Heart left ventricle (tissue), 16 donors: Measurements from ENCODE around the gene GPBP1. TPM values are rescaled to one million over a fixed set of nuclear protein-coding genes. Genes with fewer than 3 reads are reported as not detected.
"Not testable (repeated sequence)": the region's sequence is repeated elsewhere in the genome, so short reads cannot be mapped to it uniquely, and the experiment has no call there.

Source experiments
- ATAC-seq, 4 donors: fragments of 200-7000 bp; cut with Tn5 transposase; one replicate each; pipeline ENCODE4 v1.9.1; 2020 to 2022; ENCODE audit warnings: moderate library complexity in 4 of 4, mild to moderate bottlenecking in 3 of 4, moderate number of reproducible peaks in 1 of 4
- DNase-seq, 5 donors: peaks; one replicate each; pipeline ENCODE4 v3.0.0-alpha.2; 2020
- H3K27ac ChIP-seq, 12 donors: fragments of 200-600 bp; sonication (generic) in 4 of 12; one replicate each; pipeline versions ENCODE4 v1.5.0 to v1.8.0; 2016 to 2022; ENCODE audit warnings: mild to moderate bottlenecking in 2 of 12
- H3K27me3 ChIP-seq, 9 donors: fragments of 200-600 bp; sonication (generic) in 2 of 9; one replicate each; pipeline versions ENCODE4 v1.5.1 to v1.8.0; 2016 to 2022; ENCODE audit warnings: mild to moderate bottlenecking in 3 of 9
- H3K36me3 ChIP-seq, 9 donors: fragments of 200-600 bp; sonication (generic) in 2 of 9; one replicate each; pipeline versions ENCODE4 v1.5.0 to v1.8.0; 2018 to 2022; ENCODE audit warnings: mild to moderate bottlenecking in 2 of 9
- H3K4me1 ChIP-seq, 12 donors: fragments of 200-600 bp; sonication (generic) in 4 of 12; one replicate each; pipeline versions ENCODE4 v1.5.0 to v1.8.0; 2016 to 2022; ENCODE audit warnings: mild to moderate bottlenecking in 3 of 12
- H3K4me3 ChIP-seq, 12 donors: fragments of 200-600 bp; sonication (generic) in 4 of 12; one replicate each; pipeline versions ENCODE4 v1.5.0 to v1.8.0; 2017 to 2022; ENCODE audit warnings: mild to moderate bottlenecking in 9 of 12, moderate library complexity in 4 of 12
- H3K9me3 ChIP-seq, 12 donors: fragments of 200-600 bp; sonication (generic) in 4 of 12; one replicate each; pipeline versions ENCODE4 v1.5.0 to v1.8.0; 2016 to 2022; ENCODE audit warnings: mild to moderate bottlenecking in 1 of 12
- POLR2A ChIP-seq, 2 donors: fragments of 450-650 bp; IDR thresholded peaks; one replicate each; pipeline ENCODE4 v1.6.1; 2017; ENCODE audit warnings: antibody characterized with exemption in 2 of 2, mild to moderate bottlenecking in 2 of 2, moderate library complexity in 2 of 2
- WGBS, 4 donors: extraction: QIAGEN DNeasy Blood & Tissue Kit in 2 of 4; methylation state at CpG; one replicate each; pipeline versions ENCODE4 v1.1.5 to v1.1.7; 2013 to 2018; 5-methylcytosine and 5-hydroxymethylcytosine counted together
- intact Hi-C, 10 donors: fragments of 100-400 bp; cut with DNase I; formaldehyde crosslinking; loops; one replicate each; pipeline versions ENCODE4 v1.11.1 to v1.14.2; 2022
- polyA plus RNA-seq, 2 donors: library from polyadenylated mRNA; stranded (reverse); fragments of 200-250 nt; gene quantifications; one replicate each; pipeline ENCODE4 v1.2.3, GENCODE V29; 2013
- total RNA-seq, 9 donors: library from RNA; depleted of rRNA in 2 of 9; stranded (reverse); fragments of >200 nt in 2 of 9; fragmentation: NEBNext Ultra II Directional in 3 of 9; extraction: Animal tissue kit (Norgen Biotek cat#: 25700) in 3 of 9; gene quantifications; one replicate each; pipeline versions ENCODE4 v1.1.0 to v1.2.4, GENCODE V29; 2016 to 2023
- TF ChIP-seq, protein P1 (sequence below), 12 donors: fragments of 200-600 bp; sonication (generic) in 4 of 12; IDR thresholded peaks; one replicate each; pipeline versions ENCODE4 v1.5.0 to v1.8.0; 2018 to 2022; ENCODE audit warnings: antibody characterized with exemption in 12 of 12, mild to moderate bottlenecking in 5 of 12
- donor health status: ischemic (EF 13 %, LVEDD 7.1; RV severe dilation, severe dysfunction).
- donor health status: healthy with polysubstance abuse.
- donor health status: DM: no; HTN: yes; CAD: no.
- donor health status: DM: no; HTN: no; CAD: no.
- donor health status: ischemic (EF 25% LVEDD 6.9; RV normal size, moderate dysfunction).
- donor health status: ischemic (EF 25% LVEDD 5.7; RV mildly dilated, moderate dysfunction).
- donor health status: healthy.
- donor health status: DM: yes; HTN: yes; CAD: no.
- donor health status: ischemic (EF 35%, LVEDD 5.7; RV mildly dilated, moderate dysfunction).
- donor health status: nonischemic (EF 11% LVEDD 7.7; RV severe dilation, severe dysfunction).
- donor health status: DM: yes; HTN: yes; CAD: no.
- donor health status: PGD.
- donor health status: ischemic (EF 29% LVEDD 5.4; RV normal size, mild dysfunction).
- donor health status: nonischemic (EF 23%, LVEDD 6.1; RV moderate dilation, normal function).

The GPBP1 gene
- total and polyA plus RNA-seq, 11 donors: 31.0 to 60.9 (median 49.5) TPM

DNA sequence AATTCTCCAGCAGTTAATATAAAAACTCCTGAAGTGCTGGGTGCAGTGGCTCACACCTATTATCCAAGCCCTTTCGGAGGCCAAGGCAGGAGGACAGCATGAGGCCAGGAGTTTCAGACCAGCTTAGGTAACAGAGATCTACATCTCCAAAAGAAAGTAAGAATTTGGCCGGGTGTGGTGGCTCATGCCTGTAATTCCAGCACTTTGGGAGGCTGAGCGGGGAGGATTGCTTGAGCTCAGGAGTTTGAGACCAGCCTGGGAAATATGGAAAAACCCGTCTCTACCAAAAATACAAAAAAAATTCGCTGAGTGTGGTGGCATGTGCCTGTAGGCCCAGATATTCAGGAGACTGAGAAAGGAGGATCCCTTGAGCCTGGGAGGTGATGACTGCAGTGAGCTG lies 6.7 kb upstream of the GPBP1 start:
- H3K27me3 ChIP-seq: no peaks in the 10 kb centered on the region
- H3K9me3 ChIP-seq: no peaks in the 10 kb centered on the region
- ATAC-seq (no peak), DNase-seq (no peak)
- no peak overlapping the region for H3K27ac ChIP-seq
- H3K4me3 ChIP-seq: no peak overlapping the region
- no peaks in the 10 kb centered on the region for H3K36me3 ChIP-seq
- WGBS, 4 donors: 96 to 98% (median 97%) methylated on average over 5 of the region's 5 CpGs
- no peak for TF ChIP-seq POLR2A (IDR thresholded peaks at IDR 0.05)
- TF ChIP-seq, protein P1, sequence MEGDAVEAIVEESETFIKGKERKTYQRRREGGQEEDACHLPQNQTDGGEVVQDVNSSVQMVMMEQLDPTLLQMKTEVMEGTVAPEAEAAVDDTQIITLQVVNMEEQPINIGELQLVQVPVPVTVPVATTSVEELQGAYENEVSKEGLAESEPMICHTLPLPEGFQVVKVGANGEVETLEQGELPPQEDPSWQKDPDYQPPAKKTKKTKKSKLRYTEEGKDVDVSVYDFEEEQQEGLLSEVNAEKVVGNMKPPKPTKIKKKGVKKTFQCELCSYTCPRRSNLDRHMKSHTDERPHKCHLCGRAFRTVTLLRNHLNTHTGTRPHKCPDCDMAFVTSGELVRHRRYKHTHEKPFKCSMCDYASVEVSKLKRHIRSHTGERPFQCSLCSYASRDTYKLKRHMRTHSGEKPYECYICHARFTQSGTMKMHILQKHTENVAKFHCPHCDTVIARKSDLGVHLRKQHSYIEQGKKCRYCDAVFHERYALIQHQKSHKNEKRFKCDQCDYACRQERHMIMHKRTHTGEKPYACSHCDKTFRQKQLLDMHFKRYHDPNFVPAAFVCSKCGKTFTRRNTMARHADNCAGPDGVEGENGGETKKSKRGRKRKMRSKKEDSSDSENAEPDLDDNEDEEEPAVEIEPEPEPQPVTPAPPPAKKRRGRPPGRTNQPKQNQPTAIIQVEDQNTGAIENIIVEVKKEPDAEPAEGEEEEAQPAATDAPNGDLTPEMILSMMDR (IDR thresholded peaks at IDR 0.05): no peak
- peaks cover 0 to 11% (median under 1%) of the 10 kb centered on the region in 12 donors for H3K4me1 ChIP-seq
- intact Hi-C loops: no loop called here

DNA sequence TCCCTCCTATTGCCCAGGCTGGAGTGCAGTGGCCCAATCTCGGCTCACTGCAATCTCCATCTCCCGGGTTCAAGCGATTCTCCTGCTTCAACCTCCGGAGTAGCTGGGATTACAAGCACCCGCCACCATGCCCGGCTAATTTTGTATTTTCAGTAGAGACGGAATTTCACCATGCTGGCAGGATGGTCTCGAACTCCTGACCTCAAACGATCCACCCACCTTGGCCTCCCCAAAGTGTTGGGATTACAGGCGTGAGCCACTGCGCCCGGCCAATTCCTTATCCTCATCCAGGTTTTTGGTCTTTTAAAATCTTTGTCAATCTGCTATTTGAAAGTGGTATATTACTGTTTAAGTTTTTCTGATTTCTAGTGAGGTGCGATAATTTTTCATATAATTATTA lies 3.7 kb upstream of the GPBP1 start:
- intact Hi-C loops: loop anchor here in 7 of 10 donors (5.0 to 10.0 kb wide), 5 partner anchors 37 to 1175 kb away; partner anchors contain the start of genes IL6ST (in 1 of the 7) and MIER3 (in 1 of the 7)
- H3K9me3 ChIP-seq, DNase-seq, H3K4me3 ChIP-seq, H3K36me3 ChIP-seq, H3K27ac ChIP-seq, ATAC-seq, H3K27me3 ChIP-seq: not testable (repeated sequence)
- 95 to 98% (median 97%) methylated on average over 13 of the region's 13 CpGs for WGBS, 4 donors
- peaks cover 0 to 21% (median 7%) of the 10 kb centered on the region in 12 donors for H3K4me1 ChIP-seq

DNA sequence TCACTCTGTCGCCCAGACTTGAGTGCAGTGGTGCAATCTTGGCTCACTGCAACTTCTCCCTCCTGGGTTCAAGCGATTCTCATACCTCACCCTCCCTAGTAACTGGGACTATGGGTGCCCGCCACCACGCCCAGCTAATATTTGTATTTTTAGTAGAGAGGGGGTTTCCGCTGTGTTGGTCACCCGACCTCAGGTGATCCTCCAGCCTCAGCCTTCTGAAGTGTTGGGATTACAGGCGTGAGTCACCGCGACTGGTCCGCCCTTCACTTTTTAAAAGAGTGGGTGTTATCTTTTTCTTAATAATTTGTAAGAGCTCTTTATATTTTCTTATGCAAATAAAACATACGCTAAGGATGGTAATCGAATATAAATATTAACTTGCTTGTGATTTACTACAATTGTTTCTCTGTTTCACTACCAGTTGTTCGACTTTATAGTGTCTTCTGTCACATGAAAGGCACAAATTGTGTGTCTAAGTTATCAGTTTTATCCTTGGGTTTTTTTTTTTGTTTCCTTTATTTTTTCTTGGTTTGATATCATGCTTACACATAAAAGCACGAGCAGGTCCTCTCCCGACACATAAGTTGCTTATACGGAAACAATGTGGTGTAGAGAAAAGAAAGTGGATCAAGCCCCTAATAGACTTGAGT lies 1.9 kb upstream of the GPBP1 start:
- 85 to 88% (median 87%) methylated on average over 16 of the region's 16 CpGs for WGBS, 4 donors
- peak overlapping the region in 11 of 12 donors; percentile 71 to 98 (median 88) for H3K4me3 ChIP-seq
- DNase-seq (no peak), ATAC-seq (no peak)
- H3K27ac ChIP-seq: peak overlapping the region in 5 of 12 donors; percentile 96 to 100 (median 99)
- TF ChIP-seq POLR2A (IDR thresholded peaks at IDR 0.05): no peak
- TF ChIP-seq, protein P1 (IDR thresholded peaks at IDR 0.05): no peak
- H3K9me3 ChIP-seq: no peaks in the 10 kb centered on the region
- intact Hi-C loops: loop anchor here in 8 of 10 donors (2.0 to 10.0 kb wide), 7 partner anchors 35 to 1177 kb away; partner anchors contain the start of genes MIER3 (in 2 of the 8), SETD9 (in 2 of the 8) and IL6ST (in 1 of the 8)
- H3K36me3 ChIP-seq: peaks cover 0 to 4% (median 0%) of the 10 kb centered on the region in 9 donors
- no peaks in the 10 kb centered on the region for H3K27me3 ChIP-seq
- peaks cover 1 to 30% (median 17%) of the 10 kb centered on the region in 12 donors for H3K4me1 ChIP-seq

DNA sequence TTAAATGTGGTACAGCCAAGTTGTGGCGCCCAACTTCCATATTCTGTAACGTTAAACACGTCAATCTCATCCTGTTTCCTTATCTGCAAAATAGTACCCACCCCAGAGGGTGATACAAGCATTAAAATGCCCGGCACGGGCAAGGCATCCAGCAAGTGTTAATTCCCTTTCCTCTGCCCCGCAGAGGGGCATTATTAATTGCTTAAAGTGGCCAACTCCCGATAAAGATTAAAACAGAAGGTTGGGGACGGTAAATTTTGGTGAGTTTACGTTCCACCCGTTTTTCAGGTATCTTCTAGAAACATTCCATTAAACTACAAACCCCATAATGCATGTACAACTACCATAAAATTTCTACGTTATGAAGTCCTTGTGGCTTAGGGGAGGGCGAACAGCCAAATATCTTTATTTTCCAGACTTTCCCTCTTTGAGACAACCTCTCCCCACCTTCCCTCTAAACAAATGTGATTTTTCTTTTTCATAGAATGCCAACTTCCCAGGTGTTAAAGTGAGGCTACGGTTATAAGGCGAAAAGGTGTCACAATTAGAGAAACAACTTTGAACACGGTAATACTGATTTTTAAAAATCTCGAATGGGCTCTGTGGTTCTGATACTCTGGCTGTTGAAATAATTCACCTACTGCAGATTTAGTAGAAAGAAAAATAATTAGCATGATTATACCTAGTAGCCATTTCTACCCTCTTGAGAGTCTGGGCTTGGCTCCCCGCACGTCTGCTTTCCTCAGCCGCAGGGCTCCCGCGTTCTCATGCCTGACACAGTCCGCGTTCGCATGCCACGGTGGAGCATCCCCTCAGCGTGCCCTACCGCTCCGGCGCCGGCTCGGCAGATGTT lies 1.2 kb upstream of the GPBP1 start:
- H3K36me3 ChIP-seq: peaks cover 0 to 4% (median 0%) of the 10 kb centered on the region in 9 donors
- H3K9me3 ChIP-seq: no peaks in the 10 kb centered on the region
- no peak for DNase-seq
- peak overlapping the region; percentile 94 to 100 (median 99) for H3K27ac ChIP-seq
- peaks cover 5 to 38% (median 21%) of the 10 kb centered on the region in 12 donors for H3K4me1 ChIP-seq
- H3K27me3 ChIP-seq: no peaks in the 10 kb centered on the region
- intact Hi-C loops: loop anchor here in 8 of 10 donors (2.0 to 10.0 kb wide), 7 partner anchors 35 to 1178 kb away; partner anchors contain the start of genes MIER3 (in 2 of the 8), SETD9 (in 2 of the 8) and IL6ST (in 1 of the 8)
- no peak for ATAC-seq
- WGBS, 4 donors: 1 to 2% (median 2%) methylated on average over 31 of the region's 31 CpGs
- TF ChIP-seq, protein P1 (IDR thresholded peaks at IDR 0.05): no peak
- no peak for TF ChIP-seq POLR2A (IDR thresholded peaks at IDR 0.05)
- peak overlapping the region; percentile 71 to 98 (median 89) for H3K4me3 ChIP-seq
